Mammary epithelial cell (primary cell): ENCODE data around the gene RPS21.

Experiments used
- EZH2 ChIP-seq: IDR thresholded peaks from 2 replicates; pipeline ENCODE4 v1.6.1; 2012; ENCODE audit warnings: low read length, inconsistent platforms, borderline replicate concordance
- TF ChIP-seq, protein P1 (sequence below), 2 donors: IDR thresholded peaks in 1 of 2; conservative IDR thresholded peaks in 1 of 2; 2 replicates each; pipeline ENCODE4 v1.5.1; 2011 to 2012; ENCODE audit warnings: inconsistent platforms in 2 of 2, low read length in 2 of 2, mild to moderate bottlenecking in 2 of 2, control low read depth in 1 of 2, low read depth in 1 of 2; ENCODE audit not compliant: insufficient read depth in 1 of 2; ENCODE audit errors: extremely low read depth in 1 of 2

GRCh38 chr20:62370115-62370806 is 16.6 kb upstream of the RPS21 start:
- TF ChIP-seq, protein P1, sequence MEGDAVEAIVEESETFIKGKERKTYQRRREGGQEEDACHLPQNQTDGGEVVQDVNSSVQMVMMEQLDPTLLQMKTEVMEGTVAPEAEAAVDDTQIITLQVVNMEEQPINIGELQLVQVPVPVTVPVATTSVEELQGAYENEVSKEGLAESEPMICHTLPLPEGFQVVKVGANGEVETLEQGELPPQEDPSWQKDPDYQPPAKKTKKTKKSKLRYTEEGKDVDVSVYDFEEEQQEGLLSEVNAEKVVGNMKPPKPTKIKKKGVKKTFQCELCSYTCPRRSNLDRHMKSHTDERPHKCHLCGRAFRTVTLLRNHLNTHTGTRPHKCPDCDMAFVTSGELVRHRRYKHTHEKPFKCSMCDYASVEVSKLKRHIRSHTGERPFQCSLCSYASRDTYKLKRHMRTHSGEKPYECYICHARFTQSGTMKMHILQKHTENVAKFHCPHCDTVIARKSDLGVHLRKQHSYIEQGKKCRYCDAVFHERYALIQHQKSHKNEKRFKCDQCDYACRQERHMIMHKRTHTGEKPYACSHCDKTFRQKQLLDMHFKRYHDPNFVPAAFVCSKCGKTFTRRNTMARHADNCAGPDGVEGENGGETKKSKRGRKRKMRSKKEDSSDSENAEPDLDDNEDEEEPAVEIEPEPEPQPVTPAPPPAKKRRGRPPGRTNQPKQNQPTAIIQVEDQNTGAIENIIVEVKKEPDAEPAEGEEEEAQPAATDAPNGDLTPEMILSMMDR (conservative IDR thresholded peaks at IDR 0.05 in 1 of 2, IDR thresholded peaks at IDR 0.05 in 1 of 2; ENCODE audit: extremely low read depth in 1 of 2, insufficient read depth in 1 of 2, low read depth in 1 of 2, low read length in 2 of 2): no peak
- no peak for TF ChIP-seq EZH2
